Activated gamma-delta T cell treated with anti-CD3 and anti-CD28 coated beads, Interleukin-2, amount 50 U/mL, for 16 hours (primary cell): ENCODE measurements around the gene UBR1.
"Not testable (repeated sequence)": the region's sequence is repeated elsewhere in the genome, so short reads cannot be mapped to it uniquely, and the experiment has no call there.

Experiments used
- DNase-seq: peaks from one replicate; pipeline ENCODE4 v3.0.0-alpha.2; 2020; ENCODE audit warnings: low read depth

The UBR1 gene

DNA sequence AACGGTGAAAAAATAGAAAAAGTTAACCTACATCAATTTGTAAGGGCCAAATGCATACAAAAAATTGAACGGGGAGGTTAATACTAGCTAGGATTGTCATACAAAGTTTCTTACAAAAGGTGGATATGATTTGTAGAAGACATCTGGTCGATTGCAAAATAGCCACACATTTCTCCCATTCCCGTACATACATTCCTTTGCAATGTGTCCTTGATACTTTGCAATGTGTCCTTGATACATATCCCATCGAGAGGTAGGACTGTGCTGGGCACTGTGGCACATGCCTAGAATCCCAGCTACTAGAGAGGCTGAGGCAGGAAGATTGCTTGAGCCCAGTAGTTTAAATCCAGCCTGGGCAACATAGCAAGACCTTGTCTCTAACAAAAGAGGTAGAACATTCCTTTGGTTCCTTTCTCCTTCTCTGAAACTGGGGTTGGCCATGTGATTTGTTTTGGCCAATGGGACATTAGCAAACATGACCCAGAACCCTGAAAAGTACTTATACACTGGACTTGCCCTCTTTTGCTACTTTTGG is 194.7 kb downstream of the UBR1 start:
- DNase-seq: no peak

DNA sequence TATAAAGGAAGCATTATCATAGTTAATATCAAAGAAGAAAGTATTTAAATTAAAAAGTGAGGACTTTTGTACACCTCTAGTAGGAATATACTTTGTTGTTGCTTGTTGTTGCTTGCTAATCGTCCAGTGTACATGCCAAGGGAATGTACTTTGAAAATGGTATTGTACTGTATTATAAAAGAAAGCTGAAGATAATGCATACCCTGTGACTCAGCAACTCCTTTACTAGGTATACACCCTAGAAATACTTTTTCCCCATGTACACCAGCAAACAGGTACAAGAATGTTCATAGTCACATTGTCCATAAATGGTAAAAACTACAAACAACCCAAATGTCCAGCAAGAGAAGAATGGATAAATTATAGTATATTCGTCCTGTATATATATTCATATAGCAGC is 197.3 kb downstream of the UBR1 start:
- no peak for DNase-seq

DNA sequence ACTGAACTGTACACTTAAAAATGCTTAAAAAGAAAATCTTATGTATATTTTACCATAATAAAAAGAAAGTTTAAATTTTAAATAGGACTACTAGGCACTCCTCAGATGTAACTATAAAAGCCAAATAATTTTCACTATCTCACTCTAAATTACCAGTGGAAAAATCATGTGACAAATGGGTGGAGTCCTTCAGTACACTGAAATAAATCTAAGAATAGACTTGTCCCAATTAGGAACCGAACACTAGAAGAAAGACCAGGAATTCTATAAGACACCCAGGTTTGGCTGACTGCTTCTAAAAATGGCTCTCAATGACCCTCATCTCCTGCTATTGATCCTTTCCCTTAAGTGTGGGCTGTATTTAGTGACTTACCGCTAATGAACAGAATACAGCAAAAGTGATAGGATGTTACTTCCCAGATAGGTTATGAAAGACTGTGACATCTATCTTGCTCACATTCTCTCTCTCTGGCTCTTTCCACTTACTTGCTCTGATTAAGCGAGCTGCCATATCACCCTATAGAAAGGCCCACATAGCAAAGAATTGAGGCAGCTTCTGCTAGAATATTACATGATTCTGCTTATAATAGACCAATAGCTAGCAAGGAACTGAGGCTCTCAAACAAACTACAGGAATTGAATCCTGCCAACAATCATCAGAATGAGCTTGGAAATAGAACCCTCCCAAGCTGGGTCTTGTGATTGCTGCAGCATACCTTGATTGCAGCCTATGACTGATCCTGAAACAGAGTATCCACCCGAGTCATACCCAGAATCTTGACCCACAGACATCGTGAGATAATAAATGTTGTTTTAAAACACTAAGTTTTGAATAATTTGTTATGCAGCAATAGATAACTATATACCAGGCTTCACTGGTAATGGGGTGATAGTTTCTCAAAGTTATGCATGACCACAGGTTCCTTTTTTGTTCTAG is 202.2 kb downstream of the UBR1 start:
- no peak for DNase-seq

DNA sequence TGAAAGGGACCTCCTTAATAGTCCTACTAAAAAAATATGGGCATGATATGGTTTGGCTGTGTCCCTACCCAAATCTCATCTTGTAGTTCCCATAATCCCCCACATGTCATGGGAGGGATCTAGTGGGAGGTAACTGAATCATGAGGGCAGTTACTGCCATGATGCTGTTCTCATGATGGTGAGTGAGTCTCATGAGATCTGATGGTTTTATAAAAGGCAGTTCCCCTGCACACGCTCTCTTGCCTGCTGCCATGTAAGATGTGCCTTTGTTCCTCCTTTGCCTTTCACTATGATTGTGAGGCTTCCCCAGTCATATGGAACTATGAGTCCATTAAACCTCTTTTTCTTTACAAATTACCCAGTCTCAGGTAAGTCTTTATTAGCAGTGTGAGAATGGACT is 211.9 kb downstream of the UBR1 start:
- not testable (repeated sequence) for DNase-seq
